Hematopoietic multipotent progenitor cell (in vitro differentiated cells): ENCODE data around the gene SUSD6. TPM values are rescaled to one million over a fixed set of nuclear protein-coding genes. Genes with fewer than 3 reads are reported as not detected.
A peak's percentile ranks its signal among the peaks of the same experiment; 100 is the strongest.
"Not testable (repeated sequence)": the region's sequence is repeated elsewhere in the genome, so short reads cannot be mapped to it uniquely, and the experiment has no call there.

Source experiments
- DNase-seq, 3 donors: peaks; one replicate each; pipeline ENCODE4 v3.0.0-alpha.2; 2011 to 2015; ENCODE audit warnings: low read depth in 2 of 3, low spot score in 2 of 3
- total RNA-seq: library from RNA; depleted of rRNA; stranded (reverse); fragments of >200 nt; gene quantifications from one replicate; pipeline ENCODE4 v1.2.3, GENCODE V29; 2012

The SUSD6 gene
- total RNA-seq, 1 donor, result 23.4 TPM

GRCh38 chr14:69587389-69587788 is 24.0 kb upstream of the SUSD6 start:
- DNase-seq, result no peak

DNA sequence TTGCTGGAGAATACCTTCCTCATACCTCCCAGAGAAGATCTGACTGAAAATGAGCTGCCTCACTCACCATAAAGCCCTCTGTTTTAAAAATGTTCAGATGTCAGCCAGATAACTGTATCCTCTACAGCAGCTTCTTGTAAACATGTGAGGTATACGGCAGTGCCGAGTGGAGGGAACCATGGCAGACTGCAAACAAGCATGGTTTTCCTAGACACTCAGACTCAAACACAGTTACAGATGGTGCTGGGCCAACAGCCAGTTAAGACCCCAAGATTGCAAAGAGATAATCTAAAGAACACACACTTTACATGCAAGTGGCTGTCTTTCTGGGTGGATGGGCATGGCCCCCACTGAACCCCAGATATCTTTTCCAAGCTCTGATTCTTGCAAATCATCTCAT is 20.1 kb upstream of the SUSD6 start:
- DNase-seq, result no peak

GRCh38 chr14:69593018-69593677 is 18.2 kb upstream of the SUSD6 start:
- DNase-seq, result no peak

DNA sequence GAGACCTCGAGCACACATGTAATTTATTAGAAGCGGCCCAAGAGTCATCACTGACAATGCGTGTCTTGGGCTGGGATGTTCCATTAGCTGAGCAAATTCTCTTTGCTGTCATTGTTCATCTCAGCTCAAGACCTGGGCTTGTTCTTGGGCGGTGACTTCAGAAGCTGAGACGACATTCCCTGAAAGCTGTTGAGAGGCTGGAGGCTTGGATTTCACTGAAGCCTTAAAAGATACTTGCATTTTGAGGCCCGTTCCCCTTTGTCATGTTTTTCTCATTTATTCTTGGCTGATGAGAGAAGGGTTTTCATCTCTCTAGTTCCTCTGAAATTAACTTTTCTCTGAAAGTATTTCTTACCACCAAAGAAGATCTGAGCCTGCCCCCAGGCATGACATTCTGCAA is 16.6 kb upstream of the SUSD6 start:
- DNase-seq, result no peak

DNA sequence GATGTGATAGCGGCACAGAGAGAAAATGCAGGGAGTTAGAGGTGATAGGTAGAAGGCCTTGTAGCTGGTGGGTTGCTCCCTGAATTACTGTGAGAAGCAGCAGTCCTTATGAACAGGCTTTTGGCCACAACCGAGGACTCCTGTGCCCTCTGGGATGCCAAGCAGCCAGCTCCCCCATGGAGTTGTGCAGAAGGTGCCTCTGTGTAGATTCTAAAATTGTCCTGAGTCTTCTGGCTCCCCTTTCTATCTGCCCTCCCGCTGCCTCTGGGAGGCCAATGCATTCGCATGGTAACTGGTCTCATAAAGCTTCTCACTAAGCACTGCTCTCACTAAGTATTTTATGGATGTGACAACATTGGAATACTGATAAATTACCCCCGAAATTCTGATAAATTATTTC is 16.1 kb upstream of the SUSD6 start:
- no peak for DNase-seq

- DNase-seq, result not testable (repeated sequence)
These were observed 12.0 kb upstream of the SUSD6 start for GRCh38 chr14:69599431-69599830.

- no peak for DNase-seq
These were observed 11.0 kb upstream of the SUSD6 start for GRCh38 chr14:69600304-69600891.

DNA sequence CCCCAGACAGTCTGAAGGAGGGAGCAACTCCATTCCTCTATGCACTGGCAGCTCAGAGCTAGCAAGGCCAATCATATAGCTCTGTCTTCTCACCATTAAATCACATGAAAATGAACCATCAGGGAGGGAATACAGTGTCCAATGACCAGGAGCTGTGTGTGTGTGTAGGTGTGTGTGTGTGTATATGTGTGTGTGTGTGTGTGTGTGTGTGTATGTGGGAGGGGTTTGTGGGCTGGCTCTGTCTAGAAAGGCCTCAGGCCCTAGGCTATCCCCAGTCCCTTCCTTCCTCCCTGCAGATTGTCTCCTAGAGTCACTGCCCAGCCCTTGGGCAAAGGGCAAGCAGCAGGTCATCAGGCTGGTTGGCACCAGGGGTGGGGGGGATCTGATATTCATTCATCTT is 5.7 kb upstream of the SUSD6 start:
- no peak for DNase-seq

DNA sequence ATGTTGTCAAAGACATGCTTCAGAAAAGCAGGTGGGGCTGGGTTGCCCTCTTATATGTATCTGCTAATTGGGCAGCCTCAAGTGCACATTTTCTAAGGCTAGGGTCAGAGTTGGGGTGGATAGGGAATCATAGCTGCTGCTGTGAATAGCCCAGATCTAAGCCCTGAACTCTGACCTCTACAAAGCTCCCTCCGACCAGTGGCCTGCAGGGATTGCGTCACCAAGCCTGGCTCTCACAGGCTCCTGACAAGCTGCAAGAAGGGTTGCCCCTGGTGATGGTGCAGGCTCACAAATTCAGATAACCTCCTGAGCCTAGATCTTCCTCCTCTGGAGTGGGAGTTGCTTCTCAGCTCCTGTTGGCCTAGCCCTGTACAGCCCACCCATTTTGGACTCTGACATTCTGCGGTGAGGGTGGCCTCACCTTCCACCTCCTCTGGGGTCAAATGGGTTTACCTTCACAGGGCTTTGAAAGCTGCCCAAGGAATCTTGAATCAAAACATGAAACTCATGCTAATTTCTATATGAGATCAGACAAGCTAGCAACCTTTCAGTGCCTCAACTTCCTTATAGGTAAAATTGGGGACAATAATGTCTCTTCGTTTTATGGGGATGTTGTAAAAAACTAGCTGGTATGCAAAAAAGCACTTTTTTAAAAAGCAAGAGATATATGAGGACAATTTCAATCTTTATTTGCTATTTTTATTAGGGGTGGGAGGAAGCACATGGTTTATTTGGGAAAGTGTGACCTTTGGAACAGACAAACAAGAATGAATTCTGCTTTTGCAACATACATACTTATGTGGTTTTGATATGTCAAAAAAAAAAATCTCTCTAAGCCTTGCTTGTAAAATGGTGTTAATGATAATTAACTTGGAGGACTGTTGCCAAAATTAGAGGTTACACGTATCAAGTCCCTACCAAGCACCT is 4.9 kb upstream of the SUSD6 start:
- DNase-seq, result no peak

- DNase-seq, result no peak
These were observed 1.1 kb upstream of the SUSD6 start for GRCh38 chr14:69610020-69610873.

- DNase-seq, result no peak
These were observed 573 bp upstream of the SUSD6 start for GRCh38 chr14:69610874-69611171.

DNA sequence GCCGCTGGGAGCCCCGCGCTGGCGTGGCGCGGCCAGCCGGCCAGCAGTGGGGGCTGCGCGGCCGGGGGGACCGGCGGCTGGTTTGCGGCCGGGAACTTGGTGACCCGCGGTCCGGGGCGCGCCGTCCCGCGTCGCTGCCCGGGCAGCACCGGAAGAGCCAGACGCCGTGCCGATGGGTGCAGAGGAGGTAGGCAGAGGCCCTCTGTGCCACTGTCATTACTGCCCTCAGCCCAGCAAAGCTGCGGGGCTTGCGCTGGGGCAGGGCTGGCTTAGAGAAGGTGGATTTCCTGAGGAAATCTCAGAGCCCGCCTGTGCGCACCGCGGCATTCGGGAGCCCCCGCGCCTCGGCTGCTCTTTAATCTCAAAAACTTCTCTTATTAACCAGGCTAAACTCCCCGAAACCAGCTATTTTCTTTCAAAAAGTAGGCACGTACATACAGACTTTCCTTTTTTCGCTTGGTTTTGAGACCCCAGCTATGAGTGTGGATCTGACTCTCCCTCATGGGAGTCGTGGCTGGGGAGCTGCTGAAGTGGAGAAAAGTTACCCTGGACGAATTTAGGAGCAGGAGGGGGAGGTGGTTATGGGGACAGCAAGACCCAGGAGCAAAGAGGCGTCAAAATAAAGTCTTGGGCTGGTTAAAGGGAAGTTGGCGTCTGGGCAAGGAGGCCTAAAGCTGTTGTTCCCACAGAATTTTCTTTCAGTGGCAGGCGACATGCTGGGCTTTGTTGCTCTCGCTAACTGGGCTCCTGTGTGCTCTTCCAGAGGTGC is 802 bp downstream of the SUSD6 start:
- peak in 2 of 3 donors; percentile 31 to 33 for DNase-seq

GRCh38 chr14:69612783-69613130 is 1.4 kb downstream of the SUSD6 start:
- DNase-seq, result no peak

DNA sequence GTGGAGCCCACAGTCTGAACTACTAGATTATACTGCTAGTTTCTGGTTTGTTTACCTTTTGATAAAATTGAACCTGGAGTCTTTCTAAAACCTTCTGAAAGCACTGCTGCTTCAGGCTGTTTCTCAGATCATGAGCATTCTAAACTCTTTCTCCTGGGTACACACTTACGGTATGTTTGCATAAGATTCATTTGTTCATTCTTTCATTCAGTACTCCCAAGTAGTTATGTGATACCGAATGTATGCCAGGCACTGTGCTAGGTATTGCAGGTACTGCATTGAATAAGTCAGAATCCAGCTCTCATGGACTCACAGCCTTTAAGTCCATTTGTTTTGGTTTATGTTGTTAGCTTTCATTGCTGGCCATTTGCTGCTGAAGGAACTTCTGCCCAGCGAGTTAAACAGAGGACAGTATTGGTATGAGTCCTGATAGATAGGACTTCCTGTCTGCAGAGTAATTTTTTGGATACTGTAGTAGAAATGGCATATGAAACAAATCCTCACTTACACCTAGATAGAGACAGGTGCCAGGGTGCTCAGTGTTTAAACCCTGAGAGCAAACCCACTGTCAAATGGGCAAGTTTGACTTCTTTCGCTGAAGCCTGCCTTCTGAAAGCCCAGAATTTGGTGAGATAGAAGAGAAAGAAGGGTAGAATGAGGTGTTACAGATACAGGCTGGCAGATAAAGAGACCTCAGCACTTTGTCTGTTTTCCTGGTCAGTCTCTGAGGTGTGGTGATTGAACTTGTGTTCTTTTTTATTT is 2.1 kb downstream of the SUSD6 start:
- no peak for DNase-seq

DNA sequence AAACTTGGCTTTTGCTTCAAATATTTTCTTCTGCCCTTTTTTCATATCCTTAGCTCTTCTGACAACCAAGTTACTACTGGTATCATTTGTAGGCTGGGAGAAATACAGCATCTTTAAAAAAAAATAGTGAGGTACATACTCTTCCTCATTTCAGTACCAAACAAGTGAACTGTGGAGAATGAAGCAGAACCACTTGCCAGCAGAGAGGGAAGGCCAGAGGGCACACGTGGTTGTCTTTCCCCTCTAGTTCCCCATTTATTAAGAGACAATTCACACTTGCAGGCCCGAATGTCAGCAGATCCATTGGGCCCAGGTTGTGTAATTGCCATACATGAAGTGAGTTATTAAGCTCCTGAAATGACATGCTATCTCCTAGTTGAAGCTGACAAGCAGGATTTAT is 3.2 kb downstream of the SUSD6 start:
- peak in 2 of 3 donors; percentile 75 to 85 for DNase-seq

GRCh38 chr14:69615121-69615495 is 3.7 kb downstream of the SUSD6 start:
- no peak for DNase-seq

DNA sequence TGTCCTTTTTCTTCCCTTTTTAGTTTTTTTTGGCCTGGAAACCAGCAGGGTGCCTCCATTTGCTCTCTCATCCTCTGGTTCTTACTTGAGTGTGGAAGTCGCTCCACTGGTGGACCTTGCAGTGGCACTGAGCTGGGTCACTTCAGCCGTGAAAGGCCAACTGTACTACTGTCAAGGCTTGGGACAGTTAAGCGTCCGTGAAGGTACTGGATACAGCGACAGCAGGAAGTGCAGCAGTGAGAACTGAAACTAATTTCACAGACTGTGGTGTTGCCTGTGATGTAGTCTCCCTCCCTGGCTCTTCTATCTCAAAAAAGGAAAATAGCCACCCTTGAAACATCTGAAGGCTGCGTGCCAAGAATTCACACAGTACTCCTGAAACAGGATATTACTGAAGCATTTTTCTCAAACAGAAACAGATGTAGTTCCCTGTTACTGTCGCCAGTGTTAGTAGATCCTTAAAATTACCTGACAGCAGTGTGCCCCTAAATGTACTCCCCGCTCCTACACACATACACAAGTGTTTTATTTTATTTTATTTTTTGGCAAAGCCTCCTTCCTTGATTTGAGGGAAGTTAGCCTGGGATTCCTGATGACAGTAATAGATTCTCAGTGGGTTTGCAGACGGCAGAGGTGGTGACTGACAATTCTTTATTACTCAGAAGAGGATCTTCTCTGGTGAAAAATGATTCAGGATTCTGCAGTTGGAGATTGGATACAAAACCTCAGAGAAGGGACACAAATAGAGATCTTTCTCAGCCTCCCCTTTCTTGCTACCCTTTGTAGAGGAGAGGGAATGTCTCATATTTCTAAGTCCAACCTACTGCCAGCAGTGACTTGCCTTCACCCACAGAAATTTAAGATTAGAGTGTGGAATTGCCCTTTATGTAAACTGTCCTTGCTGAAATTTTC is 4.4 kb downstream of the SUSD6 start:
- peak in 2 of 3 donors; percentile 68 to 75 for DNase-seq

- DNase-seq, result no peak
These were observed 5.0 kb downstream of the SUSD6 start for GRCh38 chr14:69616408-69616773.

GRCh38 chr14:69617796-69618195 is 6.4 kb downstream of the SUSD6 start:
- DNase-seq, result no peak
